Peyer's patch (tissue), 4 donors: ENCODE measurements around the gene NRG3. TPM values are rescaled to one million over a fixed set of nuclear protein-coding genes. Genes with fewer than 3 reads are reported as not detected.

Experiments used
- DNase-seq, 3 donors: peaks; one replicate each; pipeline ENCODE4 v3.0.0-alpha.2; 2017 to 2019
- H3K27ac ChIP-seq, 4 donors: fragments of 200-600 bp; sonication (generic); one replicate each; pipeline ENCODE4 v1.5.1; 2016 to 2019
- H3K27me3 ChIP-seq, 2 donors: fragments of 200-600 bp; sonication (generic); one replicate each; pipeline ENCODE4 v1.5.1; 2019
- H3K36me3 ChIP-seq, 3 donors: fragments of 200-600 bp; sonication (generic); one replicate each; pipeline ENCODE4 v1.5.1; 2016 to 2019
- H3K4me1 ChIP-seq, 4 donors: fragments of 200-600 bp; sonication (generic); one replicate each; pipeline ENCODE4 v1.5.1; 2016 to 2019
- H3K4me3 ChIP-seq, 4 donors: fragments of 200-600 bp; sonication (generic); 1 replicate in 3 of 4; 2 replicates in 1 of 4; pipeline ENCODE4 v1.5.1; 2016 to 2019; ENCODE audit warnings: mild to moderate bottlenecking in 1 of 4
- H3K9me3 ChIP-seq, 4 donors: fragments of 200-600 bp; sonication (generic); one replicate each; pipeline ENCODE4 v1.5.1; 2016 to 2019; ENCODE audit warnings: mild to moderate bottlenecking in 1 of 4
- CTCF ChIP-seq, 6 experiments: fragments of 450-650 bp in 4 of 6; fragments of 200-600 bp in 2 of 6; sonication (generic) in 1 of 6; IDR thresholded peaks; one replicate each; pipeline ENCODE4 v1.5.1; 2017 to 2019; ENCODE audit warnings: antibody characterized with exemption in 6 of 6, mild to moderate bottlenecking in 3 of 6, moderate library complexity in 1 of 6
- POLR2A ChIP-seq, 2 donors: fragments of 450-650 bp; IDR thresholded peaks; one replicate each; pipeline ENCODE4 v1.5.1; 2017; ENCODE audit warnings: antibody characterized with exemption in 2 of 2, mild to moderate bottlenecking in 2 of 2, moderate library complexity in 2 of 2
- small RNA-seq, 2 donors: library from RNA; depleted of rRNA; stranded (forward); fragments of <200 nt; gene quantifications; one replicate each; pipeline ENCODE3, GENCODE V24; 2016
- total RNA-seq, 4 donors: library from RNA; depleted of rRNA; stranded (reverse); fragments of >200 nt; gene quantifications; one replicate each; pipeline ENCODE4 v1.1.0, GENCODE V29; 2016

The NRG3 gene
- total RNA-seq, 4 donors from 2014 or later: not detected

GRCh38 chr10:83012866-83013265, 1137.9 kb downstream of the NRG3 start:
- Histone ChIP-seq H3K27me3 (no peaks in the 10 kb centered on the region), H3K36me3 (no peaks in the 10 kb centered on the region), H3K9me3 (no peaks in the 10 kb centered on the region), H3K4me1 (no peaks in the 10 kb centered on the region), H3K4me3 (no peak overlapping the region), H3K27ac (no peak overlapping the region)
- DNase-seq: no peak
- TF ChIP-seq CTCF (IDR thresholded peaks at IDR 0.05): no peak
- no peak for TF ChIP-seq POLR2A (IDR thresholded peaks at IDR 0.05)

GRCh38 chr10:83017076-83017867, 1142.3 kb downstream of the NRG3 start:
- DNase-seq: no peak
- Histone ChIP-seq H3K27me3 (no peaks in the 10 kb centered on the region), H3K36me3 (no peaks in the 10 kb centered on the region), H3K27ac (no peak overlapping the region), H3K4me1 (no peaks in the 10 kb centered on the region), H3K4me3 (no peak overlapping the region), H3K9me3 (no peaks in the 10 kb centered on the region)
- TF ChIP-seq POLR2A (IDR thresholded peaks at IDR 0.05) (no peak), CTCF (IDR thresholded peaks at IDR 0.05) (no peak)

- Histone ChIP-seq H3K27ac (no peak overlapping the region), H3K4me3 (no peak overlapping the region), H3K9me3 (peaks cover 0 to 1% (median 0%) of the 10 kb centered on the region in 4 donors), H3K36me3 (no peaks in the 10 kb centered on the region), H3K4me1 (no peaks in the 10 kb centered on the region), H3K27me3 (no peaks in the 10 kb centered on the region)
- no peak for DNase-seq
- TF ChIP-seq POLR2A (IDR thresholded peaks at IDR 0.05) (no peak), CTCF (IDR thresholded peaks at IDR 0.05) (no peak)
These were observed 1148.7 kb downstream of the NRG3 start for GRCh38 chr10:83023662-83024061.

Small RNA genes within 50 kb of the gene (small RNA-seq; reads per million reads assigned to genes)
- gene RNU6-441P: 0 reads per million in 2 donors
